ENCODE measurements around the gene GPR179. TPM values are rescaled to one million over a fixed set of nuclear protein-coding genes. Genes with fewer than 3 reads are reported as not detected.

Gene GPR179
- total RNA-seq, 1 experiment from 2014 or later = 0.05 TPM

GRCh38 chr17:38349097-38349730, 5.5 kb upstream of the GPR179 start:
- peak; percentile 85 for DNase-seq (ENCODE audit: extremely low read depth, low read depth)

- DNase-seq (ENCODE audit: extremely low read depth, low read depth) = no peak
These were observed 2.0 kb upstream of the GPR179 start for GRCh38 chr17:38345743-38346142.

GRCh38 chr17:38344420-38344745, 627 bp upstream of the GPR179 start:
- DNase-seq (ENCODE audit: extremely low read depth, low read depth) = no peak

GRCh38 chr17:38342886-38343607, 709 bp downstream of the GPR179 start:
- DNase-seq (ENCODE audit: extremely low read depth, low read depth) = no peak

- no peak for DNase-seq (ENCODE audit: extremely low read depth, low read depth)
These were observed 2.6 kb downstream of the GPR179 start for GRCh38 chr17:38341035-38341721.

- no peak for DNase-seq (ENCODE audit: extremely low read depth, low read depth)
These were observed 3.9 kb downstream of the GPR179 start for GRCh38 chr17:38339891-38340290.

GRCh38 chr17:38338535-38338934, 5.2 kb downstream of the GPR179 start:
- no peak for DNase-seq (ENCODE audit: extremely low read depth, low read depth)

- DNase-seq (ENCODE audit: extremely low read depth, low read depth) = no peak
These were observed 5.7 kb downstream of the GPR179 start for GRCh38 chr17:38338053-38338452.

GRCh38 chr17:38336838-38337237, 6.9 kb downstream of the GPR179 start:
- no peak for DNase-seq (ENCODE audit: extremely low read depth, low read depth)

GRCh38 chr17:38334480-38335364, 9.0 kb downstream of the GPR179 start:
- DNase-seq (ENCODE audit: extremely low read depth, low read depth) = no peak

- DNase-seq (ENCODE audit: extremely low read depth, low read depth) = peak; percentile 33
These were observed 10.0 kb downstream of the GPR179 start for GRCh38 chr17:38333635-38334295.

- no peak for DNase-seq (ENCODE audit: extremely low read depth, low read depth)
These were observed 11.0 kb downstream of the GPR179 start for GRCh38 chr17:38332735-38333134.

- no peak for DNase-seq (ENCODE audit: extremely low read depth, low read depth)
These were observed 12.8 kb downstream of the GPR179 start for GRCh38 chr17:38330941-38331411.

GRCh38 chr17:38329808-38330730, 13.7 kb downstream of the GPR179 start:
- no peak for DNase-seq (ENCODE audit: extremely low read depth, low read depth)

GRCh38 chr17:38329284-38329683, 14.5 kb downstream of the GPR179 start:
- DNase-seq (ENCODE audit: extremely low read depth, low read depth) = no peak

GRCh38 chr17:38328620-38329019, 15.1 kb downstream of the GPR179 start:
- no peak for DNase-seq (ENCODE audit: extremely low read depth, low read depth)

- no peak for DNase-seq (ENCODE audit: extremely low read depth, low read depth)
These were observed 15.8 kb downstream of the GPR179 start for GRCh38 chr17:38327936-38328335.

GRCh38 chr17:38326996-38327792, 16.6 kb downstream of the GPR179 start:
- no peak for DNase-seq (ENCODE audit: extremely low read depth, low read depth)

Measured in NCI-H460 (cell line).